SJCRH30 (cell line): ENCODE measurements around the gene CHST11. TPM values are rescaled to one million over a fixed set of nuclear protein-coding genes. Genes with fewer than 3 reads are reported as not detected.
"Not testable (repeated sequence)": the region's sequence is repeated elsewhere in the genome, so short reads cannot be mapped to it uniquely, and the experiment has no call there.

Experiments
- DNase-seq, 2 experiments: peaks; one replicate each; pipeline ENCODE4 v3.0.0-alpha.2; 2015 to 2020
- H3K27ac ChIP-seq: fragments of 250-450 bp; sonication (Bioruptor Pico); 2 replicates; pipeline ENCODE4 v1.5.1; 2020; ENCODE audit warnings: mild to moderate bottlenecking, moderate library complexity
- H3K27me3 ChIP-seq: fragments of 250-450 bp; sonication (Bioruptor Pico); 2 replicates; pipeline ENCODE4 v1.5.1; 2020; ENCODE audit warnings: mild to moderate bottlenecking, moderate library complexity
- H3K36me3 ChIP-seq: fragments of 250-450 bp; sonication (Bioruptor Pico); 2 replicates; pipeline ENCODE4 v1.5.1; 2020; ENCODE audit warnings: mild to moderate bottlenecking, moderate library complexity
- H3K4me1 ChIP-seq: fragments of 250-450 bp; sonication (Bioruptor Pico); 2 replicates; pipeline ENCODE4 v1.5.1; 2020; ENCODE audit warnings: mild to moderate bottlenecking, moderate library complexity
- H3K4me3 ChIP-seq: fragments of 250-450 bp; sonication (Bioruptor Pico); 2 replicates; pipeline ENCODE4 v1.5.1; 2020; ENCODE audit warnings: mild to moderate bottlenecking, moderate library complexity
- H3K9me3 ChIP-seq: fragments of 250-450 bp; sonication (Bioruptor Pico); replicated peaks from 2 replicates; pipeline ENCODE4 v1.5.1; 2020; ENCODE audit warnings: mild to moderate bottlenecking, moderate library complexity
- total RNA-seq: library from RNA; depleted of rRNA; stranded (reverse); fragments of >200 nt; shearing (Covaris generic); gene quantifications from 2 replicates; pipeline ENCODE4 v1.2.3, GENCODE V29; 2014

The CHST11 gene
- total RNA-seq, 1 experiment from 2014 or later = 37.0 TPM

DNA sequence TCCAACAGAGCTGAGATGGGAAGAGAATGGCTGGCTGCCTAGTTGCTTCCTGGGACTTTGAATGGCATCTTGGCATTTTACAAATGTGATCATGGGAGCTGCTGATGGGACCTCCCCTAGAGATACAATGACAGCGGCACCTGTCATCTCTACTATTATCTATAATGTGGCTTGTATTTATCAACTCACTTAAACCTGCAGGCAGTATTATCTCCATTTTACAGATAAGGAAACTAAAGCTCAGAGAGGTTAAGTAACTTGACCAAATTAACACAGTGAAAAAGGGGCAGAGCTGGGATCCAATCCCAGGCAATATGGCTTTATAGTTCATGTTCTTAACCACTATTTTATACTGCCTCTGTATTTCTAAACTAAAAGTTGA lies 111.7 kb downstream of the CHST11 start:
- no peak for DNase-seq
- no peaks in the 10 kb centered on the region for H3K9me3 ChIP-seq

GRCh38 chr12:104568935-104569334 lies 112.2 kb downstream of the CHST11 start:
- DNase-seq = no peak
- Histone ChIP-seq H3K4me3 (no peak overlapping the region), H3K9me3 (no peaks in the 10 kb centered on the region; the same call in 1 of the 2 replicates), H3K27me3 (no peaks in the 10 kb centered on the region), H3K4me1 (no peaks in the 10 kb centered on the region), H3K27ac (no peak overlapping the region), H3K36me3 (no peaks in the 10 kb centered on the region; the same call in 1 of the 2 replicates)

More for the DNA sequence above, 111.7 kb downstream of the CHST11 start:
- Histone ChIP-seq H3K4me1 (no peaks in the 10 kb centered on the region), H3K36me3 (no peaks in the 10 kb centered on the region; the same call in 1 of the 2 replicates), H3K27me3 (no peaks in the 10 kb centered on the region), H3K27ac (no peak overlapping the region), H3K4me3 (no peak overlapping the region)

DNA sequence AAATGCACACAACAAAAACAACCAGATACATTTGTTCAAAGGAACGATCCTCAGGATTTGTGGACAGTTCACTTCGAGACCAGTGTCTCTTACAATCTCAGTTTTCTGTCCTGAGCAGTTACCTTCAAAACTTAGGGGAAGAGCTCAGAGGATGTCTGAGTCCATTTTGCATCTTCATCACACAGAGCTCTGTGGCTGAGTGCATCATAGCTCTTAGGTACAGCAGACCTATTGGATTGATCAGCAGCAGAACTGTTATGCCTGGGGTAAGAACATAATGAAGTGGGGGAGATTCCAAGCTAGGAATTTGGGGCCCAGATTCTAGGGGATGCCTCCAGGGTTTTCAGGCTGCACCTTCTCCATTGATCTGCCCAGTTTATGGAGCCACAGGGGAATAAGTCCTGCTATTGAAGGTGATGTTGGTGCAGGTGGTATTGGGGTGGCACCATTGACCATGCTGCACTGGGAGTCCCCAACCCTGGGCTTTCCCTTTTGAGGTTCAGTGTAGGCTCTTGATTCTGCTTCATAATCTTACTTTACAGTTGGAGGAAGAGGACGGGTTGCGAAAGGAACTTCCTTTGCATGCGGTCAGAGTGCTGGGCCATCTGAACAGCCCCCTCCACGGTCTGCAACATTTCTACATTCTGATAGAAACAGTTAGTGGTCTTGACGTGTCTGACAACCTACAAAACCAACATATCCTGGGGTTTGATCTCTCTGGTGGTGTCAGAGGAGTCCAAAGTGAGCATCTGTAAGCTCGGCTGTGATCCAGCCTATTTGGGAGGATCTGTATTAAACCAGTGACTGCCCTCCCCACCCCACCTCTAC lies 112.8 kb downstream of the CHST11 start:
- Histone ChIP-seq H3K36me3 (no peaks in the 10 kb centered on the region; the same call in 1 of the 2 replicates), H3K27me3 (no peaks in the 10 kb centered on the region), H3K27ac (no peak overlapping the region), H3K9me3 (no peaks in the 10 kb centered on the region; the same call in 1 of the 2 replicates), H3K4me1 (no peaks in the 10 kb centered on the region), H3K4me3 (no peak overlapping the region)
- no peak for DNase-seq

DNA sequence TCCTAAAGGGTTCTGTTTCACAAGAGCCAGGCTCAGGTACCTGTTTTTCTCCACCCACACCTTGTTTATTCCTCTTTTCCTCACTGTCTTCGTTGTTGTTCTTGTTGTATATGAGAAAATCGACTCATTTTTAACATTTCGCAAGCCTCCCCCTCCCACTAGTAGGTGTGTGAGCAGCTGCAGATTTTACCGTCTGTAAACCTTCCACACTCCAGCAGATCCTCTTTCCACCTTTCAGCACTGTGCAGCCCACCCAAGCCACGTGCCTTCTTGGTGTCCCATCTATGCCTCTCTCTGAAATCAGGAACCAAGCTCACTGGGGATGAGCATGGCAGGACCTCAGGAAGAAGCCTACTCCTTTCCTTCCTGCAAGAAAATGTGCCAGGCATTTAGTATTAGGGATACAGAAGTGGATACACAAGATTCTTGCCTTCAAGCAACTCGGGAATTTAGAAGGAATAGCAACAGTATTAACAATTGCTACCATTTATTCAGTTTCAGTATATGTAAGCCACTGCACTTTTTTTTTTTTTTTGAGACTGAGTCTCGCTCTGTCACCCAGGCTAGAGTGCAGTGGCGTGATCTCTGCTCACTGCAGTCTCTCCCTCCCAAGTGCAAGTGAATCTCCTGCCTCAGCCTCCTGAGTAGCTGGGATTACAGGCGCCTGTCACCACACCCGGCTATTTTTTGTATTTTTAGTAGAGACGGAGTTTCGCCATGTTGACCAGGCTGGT lies 113.6 kb downstream of the CHST11 start:
- Histone ChIP-seq H3K27me3 (no peaks in the 10 kb centered on the region), H3K27ac (no peak overlapping the region), H3K4me3 (no peak overlapping the region), H3K36me3 (no peaks in the 10 kb centered on the region; the same call in 1 of the 2 replicates), H3K9me3 (no peaks in the 10 kb centered on the region; the same call in 1 of the 2 replicates), H3K4me1 (no peaks in the 10 kb centered on the region)
- no peak for DNase-seq

DNA sequence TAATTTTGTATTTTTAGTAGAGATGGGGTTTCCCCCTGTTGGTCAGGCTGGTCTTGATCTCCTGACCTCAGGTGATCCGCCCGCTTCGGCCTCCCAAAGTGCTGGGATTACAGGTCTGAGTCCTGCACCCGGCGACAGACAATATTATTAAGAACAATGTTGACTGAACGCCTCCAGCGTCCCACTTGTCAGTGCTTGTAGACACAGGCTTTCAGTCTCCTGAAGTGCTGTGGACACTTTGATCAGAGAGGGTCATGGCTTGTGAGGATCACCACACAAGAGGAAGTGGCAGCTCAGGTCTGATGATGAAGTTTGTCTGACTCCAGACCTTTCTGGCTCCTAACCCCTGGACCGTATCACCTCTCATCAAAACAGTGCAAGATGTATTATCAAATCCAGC lies 114.6 kb downstream of the CHST11 start:
- Histone ChIP-seq H3K27ac (no peak overlapping the region), H3K27me3 (no peaks in the 10 kb centered on the region), H3K9me3 (no peaks in the 10 kb centered on the region; the same call in 1 of the 2 replicates), H3K4me1 (no peaks in the 10 kb centered on the region), H3K36me3 (no peaks in the 10 kb centered on the region; the same call in 1 of the 2 replicates), H3K4me3 (no peak overlapping the region)
- no peak for DNase-seq

GRCh38 chr12:104574353-104574752 lies 117.6 kb downstream of the CHST11 start:
- not testable (repeated sequence) for H3K27ac ChIP-seq, H3K36me3 ChIP-seq, DNase-seq, H3K4me1 ChIP-seq, H3K4me3 ChIP-seq, H3K27me3 ChIP-seq, H3K9me3 ChIP-seq

DNA sequence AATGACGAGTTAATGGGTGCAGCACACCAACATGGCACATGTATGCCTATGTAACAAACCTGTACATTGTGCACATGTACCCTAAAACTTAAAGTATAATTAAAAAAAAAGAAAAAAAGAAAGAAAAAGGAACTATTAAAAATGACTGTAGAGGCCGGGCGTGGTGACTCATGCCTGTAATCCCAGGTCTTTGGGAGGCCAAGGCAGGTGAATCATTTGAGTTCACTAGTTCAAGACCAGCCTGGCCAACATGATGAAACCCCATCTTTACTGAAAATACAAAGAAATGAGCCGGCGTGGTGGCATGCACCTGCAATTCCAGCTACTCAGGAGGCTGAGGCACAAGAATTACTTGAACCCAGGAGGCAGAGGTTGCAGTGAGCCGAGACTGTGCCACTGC lies 118.0 kb downstream of the CHST11 start:
- H3K27me3 ChIP-seq, H3K27ac ChIP-seq, H3K4me3 ChIP-seq, H3K4me1 ChIP-seq, H3K9me3 ChIP-seq, H3K36me3 ChIP-seq, DNase-seq: not testable (repeated sequence)

GRCh38 chr12:104575442-104576186 lies 118.9 kb downstream of the CHST11 start:
- H3K36me3 ChIP-seq = no peaks in the 10 kb centered on the region; the same call in 1 of the 2 replicates

GRCh38 chr12:104576187-104576778 lies 119.5 kb downstream of the CHST11 start:
- Histone ChIP-seq H3K27ac (no peak overlapping the region), H3K4me3 (no peak overlapping the region), H3K27me3 (no peaks in the 10 kb centered on the region), H3K36me3 (no peaks in the 10 kb centered on the region; the same call in 1 of the 2 replicates), H3K4me1 (peaks cover 7% of the 10 kb centered on the region), H3K9me3 (no peaks in the 10 kb centered on the region; the same call in 1 of the 2 replicates)
- no peak for DNase-seq

More at GRCh38 chr12:104575442-104576186, 118.9 kb downstream of the CHST11 start:
- Histone ChIP-seq H3K4me1 (peaks cover 7% of the 10 kb centered on the region), H3K4me3 (no peak overlapping the region), H3K27ac (no peak overlapping the region), H3K9me3 (no peaks in the 10 kb centered on the region; the same call in 1 of the 2 replicates), H3K27me3 (no peaks in the 10 kb centered on the region)
- DNase-seq = peak in 1 of 2 experiments; percentile 14

DNA sequence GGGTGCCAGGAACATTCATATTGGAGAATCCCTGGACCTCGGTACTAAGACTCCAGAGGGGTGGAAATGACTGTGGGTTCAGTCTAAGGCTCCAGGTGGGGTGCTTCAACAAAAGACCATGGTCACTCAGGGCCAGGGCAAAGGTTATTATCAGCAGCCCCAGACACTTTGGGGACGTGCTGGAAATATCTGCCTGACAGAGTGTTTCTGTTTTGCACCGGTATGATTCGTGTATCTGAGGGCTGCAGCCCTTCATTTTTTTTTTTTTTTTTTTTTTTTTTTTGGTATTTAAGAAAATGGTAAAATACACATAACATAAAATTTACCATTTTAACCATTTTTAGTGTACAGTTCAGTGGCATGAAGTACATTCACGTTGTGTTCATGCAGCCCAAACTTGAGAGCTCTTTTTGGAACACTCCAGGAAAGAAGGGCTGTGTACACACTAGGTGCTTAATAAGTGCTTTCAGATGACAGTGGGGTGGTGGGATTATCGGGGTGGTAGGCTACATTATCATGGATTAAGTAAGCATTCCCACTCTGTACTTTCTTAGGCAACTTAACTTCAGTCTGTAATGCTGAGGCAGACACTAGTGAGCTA lies 120.3 kb downstream of the CHST11 start:
- H3K36me3 ChIP-seq = no peaks in the 10 kb centered on the region; the same call in 1 of the 2 replicates
- H3K4me1 ChIP-seq = peaks cover 7% of the 10 kb centered on the region
- no peak for DNase-seq
- H3K27ac ChIP-seq = no peak overlapping the region
- no peaks in the 10 kb centered on the region; the same call in 1 of the 2 replicates for H3K9me3 ChIP-seq
- H3K4me3 ChIP-seq = no peak overlapping the region
- no peaks in the 10 kb centered on the region for H3K27me3 ChIP-seq

GRCh38 chr12:104577581-104577981 lies 120.8 kb downstream of the CHST11 start:
- Histone ChIP-seq H3K36me3 (no peaks in the 10 kb centered on the region; the same call in 1 of the 2 replicates), H3K4me1 (peaks cover 7% of the 10 kb centered on the region), H3K27me3 (no peaks in the 10 kb centered on the region), H3K4me3 (no peak overlapping the region), H3K9me3 (no peaks in the 10 kb centered on the region; the same call in 1 of the 2 replicates), H3K27ac (no peak overlapping the region)
- DNase-seq = peak; percentile 20 to 43

- peaks cover 7% of the 10 kb centered on the region for H3K4me1 ChIP-seq
- no peaks in the 10 kb centered on the region for H3K27me3 ChIP-seq
- no peak overlapping the region for H3K27ac ChIP-seq
- no peaks in the 10 kb centered on the region; the same call in 1 of the 2 replicates for H3K36me3 ChIP-seq
- no peak for DNase-seq
- no peak overlapping the region for H3K4me3 ChIP-seq
- H3K9me3 ChIP-seq = no peaks in the 10 kb centered on the region; the same call in 1 of the 2 replicates
These were observed 121.7 kb downstream of the CHST11 start for GRCh38 chr12:104578453-104578852.

- no peak overlapping the region for H3K27ac ChIP-seq
- H3K9me3 ChIP-seq = no peaks in the 10 kb centered on the region
- DNase-seq = no peak
- no peaks in the 10 kb centered on the region for H3K27me3 ChIP-seq
- H3K36me3 ChIP-seq = no peaks in the 10 kb centered on the region
- no peak overlapping the region for H3K4me3 ChIP-seq
- H3K4me1 ChIP-seq = peaks cover 7% of the 10 kb centered on the region
These were observed 123.2 kb downstream of the CHST11 start for GRCh38 chr12:104579718-104580495.
